Measurements from ENCODE around the gene TPPP3. TPM values are rescaled to one million over a fixed set of nuclear protein-coding genes. Genes with fewer than 3 reads are reported as not detected.

TPPP3 gene
- total and polyA plus RNA-seq, 9 of the 15 experiments (the other 6 are each of a cell fraction or from before 2014, with no cell fraction given) = 0.13 to 0.50 (median 0.36) TPM; not detected in 2

- BruUV-seq (replicated peaks) = no TSS peak
- no peaks in the 10 kb centered on the region for H3K9me3 ChIP-seq (replicated peaks; ENCODE audit: control insufficient read depth, insufficient read depth, low read depth, low read length)
- no peak overlapping the region for H3K27ac ChIP-seq (ENCODE audit: extremely low read depth, low read depth, low read length)
- no peaks in the 10 kb centered on the region for H3K36me3 ChIP-seq (ENCODE audit: control insufficient read depth, insufficient read depth, low read length)
- ATAC-seq = no peak
- no peak overlapping the region for H3K4me3 ChIP-seq
- in situ Hi-C loops (cut with MboI) (loop anchor here (25.0 kb wide), 1 partner anchor 450 kb away; the partner anchor contains the start of gene CES3), intact Hi-C loops (cut with micrococcal nuclease) (loop anchor here (10.0 kb wide), 1 partner anchor 47 kb away; no protein-coding TSS in a partner anchor)
- POLR2A ChIA-PET = interaction anchor here (0.6 to 0.7 kb wide), 3 partner anchors 27 to 208 kb away, joined by 3 to 4 read pairs (median 3); no protein-coding TSS in a partner anchor
- DNase-seq (ENCODE audit: extremely low read depth in 1 of 4, low spot score in 3 of 4) = no peak
- H3K9ac ChIP-seq (ENCODE audit: insufficient read depth in 1 of 2, low read depth in 2 of 2, low read length in 2 of 2) = no peak overlapping the region
- TF ChIP-seq TCF3 (CRISPR knock-in tag; IDR thresholded peaks at IDR 0.05) (no peak), THRAP3 (IDR thresholded peaks at IDR 0.05; ENCODE audit: borderline replicate concordance) (no peak), RFX5 (IDR thresholded peaks at IDR 0.05; ENCODE audit: low read depth, low read length) (no peak), ZNF41 (CRISPR knock-in tag; conservative IDR thresholded peaks at IDR 0.05) (no peak), NFXL1 (CRISPR knock-in tag; IDR thresholded peaks at IDR 0.05) (no peak), PCBP1 (IDR thresholded peaks at IDR 0.05; ENCODE audit: low read depth, low read length, poor library complexity, severe bottlenecking) (no peak), ZC3H8 (IDR thresholded peaks at IDR 0.05) (no peak), ETV5 (CRISPR knock-in tag; IDR thresholded peaks at IDR 0.05; ENCODE audit: low read depth) (no peak), ZNF12 (CRISPR knock-in tag; IDR thresholded peaks at IDR 0.05) (no peak), ZNF609 (CRISPR knock-in tag; IDR thresholded peaks at IDR 0.05; ENCODE audit: borderline replicate concordance) (no peak), BRF1 (IDR thresholded peaks at IDR 0.05; ENCODE audit: borderline replicate concordance, extremely low read depth, insufficient read length) (no peak), RBFOX2 (IDR thresholded peaks at IDR 0.05; ENCODE audit: low read depth, low read length) (no peak), ZNF134 (CRISPR knock-in tag; conservative IDR thresholded peaks at IDR 0.05) (no peak), ZBTB34 (CRISPR knock-in tag; IDR thresholded peaks at IDR 0.05) (no peak), FIP1L1 (IDR thresholded peaks at IDR 0.05; ENCODE audit: low read depth, low read length, poor library complexity, severe bottlenecking) (no peak)
- CTCF ChIA-PET (ENCODE audit: low intra/inter-chr PET ratio) = interaction anchor here (0.6 kb wide), 1 partner anchor 108 kb away, joined by 5 read pairs; no protein-coding TSS in a partner anchor
- H3K4me2 ChIP-seq (ENCODE audit: insufficient read depth, low read length) = no peak overlapping the region
- H2AFZ ChIP-seq (ENCODE audit: low read depth, low read length) = no peak overlapping the region
- H3K4me1 ChIP-seq (replicated peaks in 1 of 2; ENCODE audit: control insufficient read depth in 2 of 2, insufficient read depth in 2 of 2, low read length in 2 of 2) = peaks cover 0 to 9% of the 10 kb centered on the region in 2 experiments; a peak in 2 of 5 replicates
- no peak for FAIRE-seq
- peaks cover 46 to 88% of the 10 kb centered on the region in 2 experiments for H3K27me3 ChIP-seq (ENCODE audit: control insufficient read depth in 2 of 2, insufficient read depth in 2 of 2, low read length in 2 of 2)
- H3K79me2 ChIP-seq (ENCODE audit: control insufficient read depth, insufficient read depth, low read length) = no peaks in the 10 kb centered on the region
- H4K20me1 ChIP-seq (replicated peaks; ENCODE audit: control insufficient read depth, insufficient read depth, low read length) = 0 out of 2 replicates have a peak, but pooled peaks cover 2% of the 10 kb centered on the region
- no peaks in the 10 kb centered on the region for H3K9me1 ChIP-seq (ENCODE audit: control insufficient read depth, insufficient read depth, low read length)
- WGBS (ENCODE audit: insufficient coverage, low coverage, missing lambda C conversion rate) = 0% methylated on average over 2 of the region's 2 CpGs
These were observed 19.0 kb upstream of the TPPP3 start for GRCh38 chr16:67412294-67412693.

All from K562 (cell line).